Neural cell (in vitro differentiated cells): Measurements from ENCODE around the gene ANKRD28. TPM values are rescaled to one million over a fixed set of nuclear protein-coding genes. Genes with fewer than 3 reads are reported as not detected.

ENCODE experiments used
- H2AFZ ChIP-seq: fragments of 200-600, 300-800 bp; sonication (generic), shearing (Covaris generic); 2 replicates; pipeline ENCODE4 v1.6.0; 2014; ENCODE audit warnings: low read depth, mild to moderate bottlenecking, antibody characterized with exemption, low read length, moderate library complexity
- H3F3A ChIP-seq: fragments of 200-600 bp; shearing (Covaris generic); 2 replicates; pipeline ENCODE4 v1.6.1; 2016; ENCODE audit warnings: mild to moderate bottlenecking, moderate library complexity, mixed read lengths, antibody characterized with exemption, low read length; ENCODE audit not compliant: insufficient read depth, poor library complexity, severe bottlenecking
- H3K27ac ChIP-seq: fragments of 200-600, 300-800 bp; sonication (generic), shearing (Covaris generic); 2 replicates; pipeline ENCODE4 v1.5.1; 2014; ENCODE audit warnings: mild to moderate bottlenecking, low read length, moderate library complexity
- H3K27me3 ChIP-seq: fragments of 300-800, 200-600 bp; sonication (generic), shearing (Covaris generic); 2 replicates; pipeline ENCODE4 v1.6.0; 2014; ENCODE audit warnings: mild to moderate bottlenecking, low read depth, low read length, moderate library complexity; ENCODE audit not compliant: insufficient read depth
- H3K36me3 ChIP-seq: fragments of 300-800, 200-600 bp; sonication (generic), shearing (Covaris generic); 2 replicates; pipeline ENCODE4 v1.5.1; 2014; ENCODE audit warnings: mild to moderate bottlenecking, antibody characterized with exemption, low read length, moderate library complexity; ENCODE audit not compliant: insufficient read depth
- H3K4me2 ChIP-seq: fragments of 300-800, 200-600 bp; sonication (generic), shearing (Covaris generic); 2 replicates; pipeline ENCODE4 v1.6.0; 2014; ENCODE audit warnings: mild to moderate bottlenecking, low read length
- H3K4me3 ChIP-seq: fragments of 300-800, 200-600 bp; sonication (generic), shearing (Covaris generic); 2 replicates; pipeline ENCODE4 v1.5.1; 2014; ENCODE audit warnings: mild to moderate bottlenecking, low read length, moderate library complexity
- H3K79me2 ChIP-seq: fragments of 200-600 bp; shearing (Covaris generic); replicated peaks from 2 replicates; pipeline ENCODE4 v1.6.0; 2014; ENCODE audit warnings: mild to moderate bottlenecking, low read length, moderate library complexity; ENCODE audit not compliant: insufficient read depth
- H3K9ac ChIP-seq: fragments of 300-800, 200-600 bp; sonication (generic), shearing (Covaris generic); 2 replicates; pipeline ENCODE4 v1.6.1; 2016; ENCODE audit warnings: mild to moderate bottlenecking, low read length, mixed read lengths
- H3K9me2 ChIP-seq: fragments of 200-600 bp; shearing (Covaris generic); 2 replicates; pipeline ENCODE4 v1.6.1; 2016; ENCODE audit warnings: mild to moderate bottlenecking, low read length, mixed read lengths; ENCODE audit not compliant: insufficient read depth
- H3K9me3 ChIP-seq: fragments of 200-600, 300-800 bp; sonication (generic), shearing (Covaris generic); 2 replicates; pipeline ENCODE4 v1.6.1; 2016; ENCODE audit warnings: mild to moderate bottlenecking, mixed run types, low read length, moderate library complexity, mixed read lengths
- H4K20me1 ChIP-seq: fragments of 200-600 bp; shearing (Covaris generic); 2 replicates; pipeline ENCODE4 v1.6.1; 2016; ENCODE audit warnings: mild to moderate bottlenecking, mixed run types; ENCODE audit not compliant: insufficient read depth
- EP300 ChIP-seq: fragments of 450-650 bp; conservative IDR thresholded peaks from 2 replicates; pipeline ENCODE4 v1.6.1; 2014; ENCODE audit warnings: antibody characterized with exemption, mild to moderate bottlenecking, moderate library complexity; ENCODE audit not compliant: poor library complexity, severe bottlenecking
- EZH2 ChIP-seq: fragments of 200-600, 300-800 bp; shearing (Covaris generic), sonication (generic); IDR thresholded peaks from 2 replicates; pipeline ENCODE4 v1.6.1; 2014; ENCODE audit warnings: antibody characterized with exemption, low read length, borderline replicate concordance, mild to moderate bottlenecking; ENCODE audit not compliant: insufficient read depth, poor library complexity, severe bottlenecking
- MXI1 ChIP-seq: fragments of 450-650 bp; conservative IDR thresholded peaks from 2 replicates; pipeline ENCODE4 v1.6.1; 2014; ENCODE audit warnings: antibody characterized with exemption, mild to moderate bottlenecking; ENCODE audit not compliant: poor library complexity, severe bottlenecking
- POLR2AphosphoS5 ChIP-seq: IDR thresholded peaks from 2 replicates; pipeline ENCODE4 v1.6.1; 2012
- RAD21 ChIP-seq: fragments of 450-650 bp; conservative IDR thresholded peaks from 2 replicates; pipeline ENCODE4 v1.6.1; 2014; ENCODE audit warnings: antibody characterized with exemption, mild to moderate bottlenecking, moderate library complexity
- SMC3 ChIP-seq: fragments of 450-650 bp; conservative IDR thresholded peaks from 2 replicates; pipeline ENCODE4 v1.6.1; 2014; ENCODE audit warnings: antibody characterized with exemption, mild to moderate bottlenecking, moderate library complexity; ENCODE audit not compliant: poor library complexity
- TAF1 ChIP-seq: IDR thresholded peaks from 2 replicates; pipeline ENCODE4 v1.6.1; 2012; ENCODE audit warnings: low read depth
- polyA plus RNA-seq: library from polyadenylated mRNA; depleted of rRNA; stranded (reverse); fragments of >200 nt; gene quantifications from 2 replicates; pipeline ENCODE4 v1.2.3, GENCODE V29; 2014
- TF ChIP-seq, protein P1 (sequence below): fragments of 450-650 bp; IDR thresholded peaks from 2 replicates; pipeline ENCODE4 v1.5.1; 2014; ENCODE audit warnings: antibody characterized with exemption, mild to moderate bottlenecking, moderate library complexity; ENCODE audit not compliant: poor library complexity, severe bottlenecking
- TF ChIP-seq, protein P2 (sequence below): IDR thresholded peaks from 2 replicates; pipeline ENCODE4 v1.6.1; 2012; ENCODE audit warnings: borderline replicate concordance

The ANKRD28 gene
- polyA plus RNA-seq, 1 donor from 2014 or later: 101 TPM

DNA sequence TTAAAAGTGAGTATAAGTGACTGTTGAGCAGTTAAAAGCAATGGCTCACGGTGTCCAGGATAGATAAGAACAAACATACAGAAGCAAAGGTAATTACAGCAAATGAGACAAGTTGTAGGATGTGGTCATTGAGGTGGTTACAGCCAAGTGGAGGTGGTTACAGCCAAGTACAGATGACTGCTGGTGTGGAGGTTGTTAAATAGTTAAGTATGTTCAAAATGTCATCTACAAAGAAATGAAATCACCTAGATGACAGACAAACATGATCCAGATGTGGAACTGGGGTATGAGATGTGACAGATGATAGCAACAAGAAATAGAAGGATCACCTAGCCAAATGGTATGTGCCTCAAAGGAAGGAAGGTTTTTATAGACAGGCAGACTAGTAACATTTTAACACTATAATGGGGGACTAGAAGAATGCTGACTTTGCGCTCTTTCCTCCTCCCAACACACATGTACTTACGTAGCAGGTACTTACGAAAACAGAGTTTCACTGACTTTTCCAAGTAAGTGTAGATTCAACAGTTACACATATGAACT, 6.8 kb upstream of the ANKRD28 start:
- TF ChIP-seq, protein P1, sequence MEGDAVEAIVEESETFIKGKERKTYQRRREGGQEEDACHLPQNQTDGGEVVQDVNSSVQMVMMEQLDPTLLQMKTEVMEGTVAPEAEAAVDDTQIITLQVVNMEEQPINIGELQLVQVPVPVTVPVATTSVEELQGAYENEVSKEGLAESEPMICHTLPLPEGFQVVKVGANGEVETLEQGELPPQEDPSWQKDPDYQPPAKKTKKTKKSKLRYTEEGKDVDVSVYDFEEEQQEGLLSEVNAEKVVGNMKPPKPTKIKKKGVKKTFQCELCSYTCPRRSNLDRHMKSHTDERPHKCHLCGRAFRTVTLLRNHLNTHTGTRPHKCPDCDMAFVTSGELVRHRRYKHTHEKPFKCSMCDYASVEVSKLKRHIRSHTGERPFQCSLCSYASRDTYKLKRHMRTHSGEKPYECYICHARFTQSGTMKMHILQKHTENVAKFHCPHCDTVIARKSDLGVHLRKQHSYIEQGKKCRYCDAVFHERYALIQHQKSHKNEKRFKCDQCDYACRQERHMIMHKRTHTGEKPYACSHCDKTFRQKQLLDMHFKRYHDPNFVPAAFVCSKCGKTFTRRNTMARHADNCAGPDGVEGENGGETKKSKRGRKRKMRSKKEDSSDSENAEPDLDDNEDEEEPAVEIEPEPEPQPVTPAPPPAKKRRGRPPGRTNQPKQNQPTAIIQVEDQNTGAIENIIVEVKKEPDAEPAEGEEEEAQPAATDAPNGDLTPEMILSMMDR: no peak
- TF ChIP-seq TAF1 (no peak), EZH2 (no peak), POLR2AphosphoS5 (no peak), MXI1 (no peak), EP300 (no peak), SMC3 (no peak), RAD21 (no peak)
- TF ChIP-seq, protein P2, sequence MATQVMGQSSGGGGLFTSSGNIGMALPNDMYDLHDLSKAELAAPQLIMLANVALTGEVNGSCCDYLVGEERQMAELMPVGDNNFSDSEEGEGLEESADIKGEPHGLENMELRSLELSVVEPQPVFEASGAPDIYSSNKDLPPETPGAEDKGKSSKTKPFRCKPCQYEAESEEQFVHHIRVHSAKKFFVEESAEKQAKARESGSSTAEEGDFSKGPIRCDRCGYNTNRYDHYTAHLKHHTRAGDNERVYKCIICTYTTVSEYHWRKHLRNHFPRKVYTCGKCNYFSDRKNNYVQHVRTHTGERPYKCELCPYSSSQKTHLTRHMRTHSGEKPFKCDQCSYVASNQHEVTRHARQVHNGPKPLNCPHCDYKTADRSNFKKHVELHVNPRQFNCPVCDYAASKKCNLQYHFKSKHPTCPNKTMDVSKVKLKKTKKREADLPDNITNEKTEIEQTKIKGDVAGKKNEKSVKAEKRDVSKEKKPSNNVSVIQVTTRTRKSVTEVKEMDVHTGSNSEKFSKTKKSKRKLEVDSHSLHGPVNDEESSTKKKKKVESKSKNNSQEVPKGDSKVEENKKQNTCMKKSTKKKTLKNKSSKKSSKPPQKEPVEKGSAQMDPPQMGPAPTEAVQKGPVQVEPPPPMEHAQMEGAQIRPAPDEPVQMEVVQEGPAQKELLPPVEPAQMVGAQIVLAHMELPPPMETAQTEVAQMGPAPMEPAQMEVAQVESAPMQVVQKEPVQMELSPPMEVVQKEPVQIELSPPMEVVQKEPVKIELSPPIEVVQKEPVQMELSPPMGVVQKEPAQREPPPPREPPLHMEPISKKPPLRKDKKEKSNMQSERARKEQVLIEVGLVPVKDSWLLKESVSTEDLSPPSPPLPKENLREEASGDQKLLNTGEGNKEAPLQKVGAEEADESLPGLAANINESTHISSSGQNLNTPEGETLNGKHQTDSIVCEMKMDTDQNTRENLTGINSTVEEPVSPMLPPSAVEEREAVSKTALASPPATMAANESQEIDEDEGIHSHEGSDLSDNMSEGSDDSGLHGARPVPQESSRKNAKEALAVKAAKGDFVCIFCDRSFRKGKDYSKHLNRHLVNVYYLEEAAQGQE: no peak
- Histone ChIP-seq H3K27ac (no peak overlapping the region), H3K9ac (no peak overlapping the region), H3K9me2 (no peaks in the 10 kb centered on the region), H3K27me3 (no peaks in the 10 kb centered on the region), H3K79me2 (peaks cover 9% of the 10 kb centered on the region), H3K4me2 (no peak overlapping the region), H3K36me3 (no peaks in the 10 kb centered on the region), H2AFZ (no peak overlapping the region), H4K20me1 (no peaks in the 10 kb centered on the region), H3F3A (no peaks in the 10 kb centered on the region), H3K4me3 (no peak overlapping the region), H3K9me3 (no peaks in the 10 kb centered on the region)

DNA sequence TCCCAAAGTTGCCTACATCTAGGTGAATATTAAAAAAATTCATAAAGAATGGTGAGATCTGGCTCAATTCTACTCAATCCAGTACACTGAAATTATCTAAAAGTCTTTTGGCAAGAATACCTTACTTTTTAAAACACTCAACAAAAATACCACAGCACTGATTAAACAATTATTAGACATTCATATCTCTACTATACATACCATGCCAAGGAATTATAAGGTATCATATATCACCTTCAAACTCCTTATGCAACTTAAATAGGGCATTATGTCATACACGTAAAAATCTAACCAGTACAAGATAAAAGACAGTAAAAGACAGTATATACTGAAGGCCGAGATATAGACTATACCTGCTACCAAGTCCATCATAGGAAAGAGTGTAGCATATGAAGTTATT, 6.1 kb upstream of the ANKRD28 start:
- Histone ChIP-seq H3K9ac (no peak overlapping the region), H3K27ac (no peak overlapping the region), H3K79me2 (peaks cover 9% of the 10 kb centered on the region), H3K4me3 (no peak overlapping the region), H4K20me1 (no peaks in the 10 kb centered on the region), H2AFZ (no peak overlapping the region), H3K9me2 (no peaks in the 10 kb centered on the region), H3K36me3 (no peaks in the 10 kb centered on the region), H3K4me2 (no peak overlapping the region), H3K9me3 (no peaks in the 10 kb centered on the region), H3K27me3 (no peaks in the 10 kb centered on the region), H3F3A (no peaks in the 10 kb centered on the region)
- TF ChIP-seq, protein P2: no peak
- TF ChIP-seq RAD21: no peak
- TF ChIP-seq, protein P1: no peak
- no peak for TF ChIP-seq SMC3
- TF ChIP-seq TAF1: no peak
- TF ChIP-seq POLR2AphosphoS5: no peak
